ENCODE measurements around the gene COX7B.

COX7B gene

DNA sequence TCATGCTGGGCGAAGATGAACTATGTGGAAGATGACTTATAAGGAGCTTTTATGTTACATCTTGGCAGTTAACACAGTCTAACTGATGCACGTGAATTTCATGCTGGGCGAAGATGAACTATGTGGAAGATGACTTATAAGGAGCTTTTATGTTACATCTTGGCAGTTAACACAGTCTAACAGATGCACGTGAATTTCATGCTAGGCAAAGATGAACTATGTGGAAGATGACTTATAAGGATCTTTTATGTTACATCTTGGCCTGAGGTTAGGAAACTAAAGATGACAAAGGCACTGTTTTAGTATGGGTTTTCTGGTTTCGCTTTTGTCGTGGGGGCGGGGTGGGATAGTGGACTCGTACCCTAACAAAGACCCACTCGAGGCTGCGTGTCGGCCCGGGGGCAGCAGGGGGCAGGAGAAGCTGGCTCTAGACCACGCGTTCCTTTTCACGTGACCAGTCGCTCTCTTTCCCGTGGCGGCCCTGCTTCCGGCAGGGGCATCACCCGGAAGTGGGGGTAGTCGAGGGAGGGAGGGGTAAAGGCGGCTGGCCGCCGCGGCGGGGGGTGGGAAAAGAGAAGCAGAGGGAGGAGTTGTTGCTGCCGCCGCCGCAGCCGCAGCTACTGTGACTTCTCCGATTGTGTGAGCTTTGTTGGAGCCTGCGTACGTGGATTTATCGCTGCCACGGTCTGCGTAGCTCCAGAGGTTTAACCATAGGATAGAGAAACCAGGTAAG, 11.0 kb downstream of the COX7B start, which contains the start of gene ATP7A (continued):
- TF ChIP-seq, protein P1, sequence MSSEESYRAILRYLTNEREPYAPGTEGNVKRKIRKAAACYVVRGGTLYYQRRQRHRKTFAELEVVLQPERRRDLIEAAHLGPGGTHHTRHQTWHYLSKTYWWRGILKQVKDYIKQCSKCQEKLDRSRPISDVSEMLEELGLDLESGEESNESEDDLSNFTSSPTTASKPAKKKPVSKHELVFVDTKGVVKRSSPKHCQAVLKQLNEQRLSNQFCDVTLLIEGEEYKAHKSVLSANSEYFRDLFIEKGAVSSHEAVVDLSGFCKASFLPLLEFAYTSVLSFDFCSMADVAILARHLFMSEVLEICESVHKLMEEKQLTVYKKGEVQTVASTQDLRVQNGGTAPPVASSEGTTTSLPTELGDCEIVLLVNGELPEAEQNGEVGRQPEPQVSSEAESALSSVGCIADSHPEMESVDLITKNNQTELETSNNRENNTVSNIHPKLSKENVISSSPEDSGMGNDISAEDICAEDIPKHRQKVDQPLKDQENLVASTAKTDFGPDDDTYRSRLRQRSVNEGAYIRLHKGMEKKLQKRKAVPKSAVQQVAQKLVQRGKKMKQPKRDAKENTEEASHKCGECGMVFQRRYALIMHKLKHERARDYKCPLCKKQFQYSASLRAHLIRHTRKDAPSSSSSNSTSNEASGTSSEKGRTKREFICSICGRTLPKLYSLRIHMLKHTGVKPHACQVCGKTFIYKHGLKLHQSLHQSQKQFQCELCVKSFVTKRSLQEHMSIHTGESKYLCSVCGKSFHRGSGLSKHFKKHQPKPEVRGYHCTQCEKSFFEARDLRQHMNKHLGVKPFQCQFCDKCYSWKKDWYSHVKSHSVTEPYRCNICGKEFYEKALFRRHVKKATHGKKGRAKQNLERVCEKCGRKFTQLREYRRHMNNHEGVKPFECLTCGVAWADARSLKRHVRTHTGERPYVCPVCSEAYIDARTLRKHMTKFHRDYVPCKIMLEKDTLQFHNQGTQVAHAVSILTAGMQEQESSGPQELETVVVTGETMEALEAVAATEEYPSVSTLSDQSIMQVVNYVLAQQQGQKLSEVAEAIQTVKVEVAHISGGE (tag by site-specific recombination; conservative IDR thresholded peaks at IDR 0.05; ENCODE audit: low read depth), result peak; percentile 61
- TF ChIP-seq ZNF335 (tag by site-specific recombination; conservative IDR thresholded peaks at IDR 0.05), result peak; percentile 44
- TF ChIP-seq ZNF341 (tag by site-specific recombination; IDR thresholded peaks at IDR 0.05; ENCODE audit: low read depth), result peak; percentile 82
- peak; percentile 87 for TF ChIP-seq OSR2 (tag by site-specific recombination; IDR thresholded peaks at IDR 0.05)
- TF ChIP-seq, protein P2, sequence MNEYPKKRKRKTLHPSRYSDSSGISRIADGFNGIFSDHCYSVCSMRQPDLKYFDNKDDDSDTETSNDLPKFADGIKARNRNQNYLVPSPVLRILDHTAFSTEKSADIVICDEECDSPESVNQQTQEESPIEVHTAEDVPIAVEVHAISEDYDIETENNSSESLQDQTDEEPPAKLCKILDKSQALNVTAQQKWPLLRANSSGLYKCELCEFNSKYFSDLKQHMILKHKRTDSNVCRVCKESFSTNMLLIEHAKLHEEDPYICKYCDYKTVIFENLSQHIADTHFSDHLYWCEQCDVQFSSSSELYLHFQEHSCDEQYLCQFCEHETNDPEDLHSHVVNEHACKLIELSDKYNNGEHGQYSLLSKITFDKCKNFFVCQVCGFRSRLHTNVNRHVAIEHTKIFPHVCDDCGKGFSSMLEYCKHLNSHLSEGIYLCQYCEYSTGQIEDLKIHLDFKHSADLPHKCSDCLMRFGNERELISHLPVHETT (tag by site-specific recombination; IDR thresholded peaks at IDR 0.05), result no peak
- TF ChIP-seq ZEB2 (tag by site-specific recombination; IDR thresholded peaks at IDR 0.05), result 0 out of 2 replicates have a peak, but pooled peaks have one; percentile 13
- TF ChIP-seq, protein P3, sequence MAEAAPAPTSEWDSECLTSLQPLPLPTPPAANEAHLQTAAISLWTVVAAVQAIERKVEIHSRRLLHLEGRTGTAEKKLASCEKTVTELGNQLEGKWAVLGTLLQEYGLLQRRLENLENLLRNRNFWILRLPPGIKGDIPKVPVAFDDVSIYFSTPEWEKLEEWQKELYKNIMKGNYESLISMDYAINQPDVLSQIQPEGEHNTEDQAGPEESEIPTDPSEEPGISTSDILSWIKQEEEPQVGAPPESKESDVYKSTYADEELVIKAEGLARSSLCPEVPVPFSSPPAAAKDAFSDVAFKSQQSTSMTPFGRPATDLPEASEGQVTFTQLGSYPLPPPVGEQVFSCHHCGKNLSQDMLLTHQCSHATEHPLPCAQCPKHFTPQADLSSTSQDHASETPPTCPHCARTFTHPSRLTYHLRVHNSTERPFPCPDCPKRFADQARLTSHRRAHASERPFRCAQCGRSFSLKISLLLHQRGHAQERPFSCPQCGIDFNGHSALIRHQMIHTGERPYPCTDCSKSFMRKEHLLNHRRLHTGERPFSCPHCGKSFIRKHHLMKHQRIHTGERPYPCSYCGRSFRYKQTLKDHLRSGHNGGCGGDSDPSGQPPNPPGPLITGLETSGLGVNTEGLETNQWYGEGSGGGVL (tag by site-specific recombination; IDR thresholded peaks at IDR 0.05), result peak; percentile 90
- peak; percentile 89 for TF ChIP-seq ZNF394 (tag by site-specific recombination; IDR thresholded peaks at IDR 0.05; ENCODE audit: borderline replicate concordance)
- peak; percentile 67 for TF ChIP-seq GLIS1 (tag by site-specific recombination; IDR thresholded peaks at IDR 0.05)
- TF ChIP-seq ZNF585B (tag by site-specific recombination; IDR thresholded peaks at IDR 0.05), result no peak
- no peak for TF ChIP-seq ZNF146 (tag by site-specific recombination; IDR thresholded peaks at IDR 0.05)
- TF ChIP-seq SP2 (tag by site-specific recombination; IDR thresholded peaks at IDR 0.05), result peak; percentile 62
- no peak for TF ChIP-seq HOXA7 (CRISPR knock-in tag; IDR thresholded peaks at IDR 0.05; ENCODE audit: borderline replicate concordance)
- TF ChIP-seq, protein P4, sequence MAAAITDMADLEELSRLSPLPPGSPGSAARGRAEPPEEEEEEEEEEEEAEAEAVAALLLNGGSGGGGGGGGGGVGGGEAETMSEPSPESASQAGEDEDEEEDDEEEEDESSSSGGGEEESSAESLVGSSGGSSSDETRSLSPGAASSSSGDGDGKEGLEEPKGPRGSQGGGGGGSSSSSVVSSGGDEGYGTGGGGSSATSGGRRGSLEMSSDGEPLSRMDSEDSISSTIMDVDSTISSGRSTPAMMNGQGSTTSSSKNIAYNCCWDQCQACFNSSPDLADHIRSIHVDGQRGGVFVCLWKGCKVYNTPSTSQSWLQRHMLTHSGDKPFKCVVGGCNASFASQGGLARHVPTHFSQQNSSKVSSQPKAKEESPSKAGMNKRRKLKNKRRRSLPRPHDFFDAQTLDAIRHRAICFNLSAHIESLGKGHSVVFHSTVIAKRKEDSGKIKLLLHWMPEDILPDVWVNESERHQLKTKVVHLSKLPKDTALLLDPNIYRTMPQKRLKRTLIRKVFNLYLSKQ (tag by site-specific recombination; IDR thresholded peaks at IDR 0.05; ENCODE audit: borderline replicate concordance), result 0 out of 2 replicates have a peak, but pooled peaks have one; percentile 4
- peak; percentile 95 for TF ChIP-seq ZXDB (tag by site-specific recombination; IDR thresholded peaks at IDR 0.05)
- TF ChIP-seq ZNF664 (tag by site-specific recombination; IDR thresholded peaks at IDR 0.05), result no peak
- TF ChIP-seq GLIS2 (tag by site-specific recombination; IDR thresholded peaks at IDR 0.05), result peak; percentile 65
- peak; percentile 42; the same call in 1 of the 2 replicates for TF ChIP-seq ZNF366 (tag by site-specific recombination; conservative IDR thresholded peaks at IDR 0.05)
- TF ChIP-seq, protein P5, sequence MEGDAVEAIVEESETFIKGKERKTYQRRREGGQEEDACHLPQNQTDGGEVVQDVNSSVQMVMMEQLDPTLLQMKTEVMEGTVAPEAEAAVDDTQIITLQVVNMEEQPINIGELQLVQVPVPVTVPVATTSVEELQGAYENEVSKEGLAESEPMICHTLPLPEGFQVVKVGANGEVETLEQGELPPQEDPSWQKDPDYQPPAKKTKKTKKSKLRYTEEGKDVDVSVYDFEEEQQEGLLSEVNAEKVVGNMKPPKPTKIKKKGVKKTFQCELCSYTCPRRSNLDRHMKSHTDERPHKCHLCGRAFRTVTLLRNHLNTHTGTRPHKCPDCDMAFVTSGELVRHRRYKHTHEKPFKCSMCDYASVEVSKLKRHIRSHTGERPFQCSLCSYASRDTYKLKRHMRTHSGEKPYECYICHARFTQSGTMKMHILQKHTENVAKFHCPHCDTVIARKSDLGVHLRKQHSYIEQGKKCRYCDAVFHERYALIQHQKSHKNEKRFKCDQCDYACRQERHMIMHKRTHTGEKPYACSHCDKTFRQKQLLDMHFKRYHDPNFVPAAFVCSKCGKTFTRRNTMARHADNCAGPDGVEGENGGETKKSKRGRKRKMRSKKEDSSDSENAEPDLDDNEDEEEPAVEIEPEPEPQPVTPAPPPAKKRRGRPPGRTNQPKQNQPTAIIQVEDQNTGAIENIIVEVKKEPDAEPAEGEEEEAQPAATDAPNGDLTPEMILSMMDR (tag by site-specific recombination; IDR thresholded peaks at IDR 0.05), result peak; percentile 71; the same call in 1 of the 2 replicates
- no peak for TF ChIP-seq TRIM28 (IDR thresholded peaks at IDR 0.05; ENCODE audit: borderline replicate concordance, low read length)
- no peak for TF ChIP-seq ZNF221 (tag by site-specific recombination; IDR thresholded peaks at IDR 0.05; ENCODE audit: borderline replicate concordance)
- 0 out of 2 replicates have a peak, but pooled peaks have one; percentile 13 for TF ChIP-seq SP7 (tag by site-specific recombination; IDR thresholded peaks at IDR 0.05)
- TF ChIP-seq BCL11B (tag by site-specific recombination; IDR thresholded peaks at IDR 0.05; ENCODE audit: low read depth), result no peak
- TF ChIP-seq, protein P6, sequence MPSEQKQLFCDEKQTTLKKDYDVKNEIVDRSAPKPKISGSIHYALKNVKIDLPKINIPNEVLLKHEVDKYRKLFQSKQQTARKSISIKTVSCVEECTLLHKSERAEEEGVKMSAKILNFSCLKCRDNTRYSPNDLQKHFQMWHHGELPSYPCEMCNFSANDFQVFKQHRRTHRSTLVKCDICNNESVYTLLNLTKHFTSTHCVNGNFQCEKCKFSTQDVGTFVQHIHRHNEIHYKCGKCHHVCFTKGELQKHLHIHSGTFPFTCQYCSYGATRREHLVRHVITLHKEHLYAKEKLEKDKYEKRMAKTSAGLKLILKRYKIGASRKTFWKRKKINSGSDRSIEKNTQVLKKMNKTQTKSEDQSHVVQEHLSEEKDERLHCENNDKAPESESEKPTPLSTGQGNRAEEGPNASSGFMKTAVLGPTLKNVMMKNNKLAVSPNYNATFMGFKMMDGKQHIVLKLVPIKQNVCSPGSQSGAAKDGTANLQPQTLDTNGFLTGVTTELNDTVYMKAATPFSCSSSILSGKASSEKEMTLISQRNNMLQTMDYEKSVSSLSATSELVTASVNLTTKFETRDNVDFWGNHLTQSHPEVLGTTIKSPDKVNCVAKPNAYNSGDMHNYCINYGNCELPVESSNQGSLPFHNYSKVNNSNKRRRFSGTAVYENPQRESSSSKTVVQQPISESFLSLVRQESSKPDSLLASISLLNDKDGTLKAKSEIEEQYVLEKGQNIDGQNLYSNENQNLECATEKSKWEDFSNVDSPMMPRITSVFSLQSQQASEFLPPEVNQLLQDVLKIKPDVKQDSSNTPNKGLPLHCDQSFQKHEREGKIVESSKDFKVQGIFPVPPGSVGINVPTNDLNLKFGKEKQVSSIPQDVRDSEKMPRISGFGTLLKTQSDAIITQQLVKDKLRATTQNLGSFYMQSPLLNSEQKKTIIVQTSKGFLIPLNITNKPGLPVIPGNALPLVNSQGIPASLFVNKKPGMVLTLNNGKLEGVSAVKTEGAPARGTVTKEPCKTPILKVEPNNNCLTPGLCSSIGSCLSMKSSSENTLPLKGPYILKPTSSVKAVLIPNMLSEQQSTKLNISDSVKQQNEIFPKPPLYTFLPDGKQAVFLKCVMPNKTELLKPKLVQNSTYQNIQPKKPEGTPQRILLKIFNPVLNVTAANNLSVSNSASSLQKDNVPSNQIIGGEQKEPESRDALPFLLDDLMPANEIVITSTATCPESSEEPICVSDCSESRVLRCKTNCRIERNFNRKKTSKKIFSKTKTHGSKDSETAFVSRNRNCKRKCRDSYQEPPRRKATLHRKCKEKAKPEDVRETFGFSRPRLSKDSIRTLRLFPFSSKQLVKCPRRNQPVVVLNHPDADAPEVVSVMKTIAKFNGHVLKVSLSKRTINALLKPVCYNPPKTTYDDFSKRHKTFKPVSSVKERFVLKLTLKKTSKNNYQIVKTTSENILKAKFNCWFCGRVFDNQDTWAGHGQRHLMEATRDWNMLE (tag by site-specific recombination; conservative IDR thresholded peaks at IDR 0.05; ENCODE audit: low read depth), result peak; percentile 60; the same call in 1 of the 2 replicates

All from HEK293 (cell line).